B cell (primary cell): Measurements from ENCODE around the gene PSMD1. TPM values are rescaled to one million over a fixed set of nuclear protein-coding genes. Genes with fewer than 3 reads are reported as not detected.

Experiments used
- ATAC-seq: fragments of 200-7000 bp; cut with Tn5 transposase; one replicate; pipeline ENCODE4 v1.10.0; 2021; ENCODE audit warnings: low read depth, mild to moderate bottlenecking, moderate number of reproducible peaks, moderate library complexity
- CTCF ChIA-PET: fragments of 350-600 bp; sonication (Branson Sonifier 250); formaldehyde crosslinking; loops from one replicate; lab custom pipeline; 2021; ENCODE audit warnings: antibody characterized with exemption, inconsistent platforms; lab: Charles Lee
- POLR2A ChIA-PET: fragments of 350-600 bp; sonication (Branson Sonifier 250); formaldehyde crosslinking; loops from one replicate; lab custom pipeline; 2021; ENCODE audit warnings: antibody characterized with exemption; lab: Charles Lee
- DNase-seq: peaks from one replicate; pipeline ENCODE4 v3.0.0; 2013
- H2AFZ ChIP-seq: 2 replicates; pipeline ENCODE4 v1.6.1; 2012; ENCODE audit warnings: mild to moderate bottlenecking, low read depth, low read length; ENCODE audit not compliant: insufficient read depth, poor library complexity, severe bottlenecking
- H3K27ac ChIP-seq, 2 donors: 1 replicate in 1 of 2; 2 replicates in 1 of 2; pipeline ENCODE4 v1.5.1; 2012 to 2013; ENCODE audit warnings: low read length in 2 of 2, mild to moderate bottlenecking in 2 of 2, moderate library complexity in 1 of 2
- H3K27me3 ChIP-seq, 4 experiments: fragments of 200-600 bp in 1 of 4; sonication (generic) in 1 of 4; replicated peaks in 1 of 4; 1 replicate in 2 of 4; 2 replicates in 2 of 4; pipeline versions ENCODE4 v1.6.1 to v1.7.0; 2013 to 2016; ENCODE audit warnings: low read length in 3 of 4, mild to moderate bottlenecking in 2 of 4, mixed read lengths in 1 of 4, moderate library complexity in 1 of 4; ENCODE audit not compliant: insufficient read depth in 4 of 4, control insufficient read depth in 3 of 4; ENCODE audit errors: control extremely low read depth in 1 of 4
- H3K36me3 ChIP-seq, 2 experiments: replicated peaks in 1 of 2; 1 replicate in 1 of 2; 2 replicates in 1 of 2; pipeline versions ENCODE4 v1.6.1 to v1.7.1; 2013; ENCODE audit warnings: low read length in 1 of 2; ENCODE audit not compliant: insufficient read depth in 2 of 2, control insufficient read depth in 1 of 2; ENCODE audit errors: control extremely low read depth in 1 of 2, extremely low read depth in 1 of 2
- H3K4me1 ChIP-seq, 2 donors: fragments of 200-600 bp in 1 of 2; sonication (generic) in 1 of 2; 1 replicate in 1 of 2; 2 replicates in 1 of 2; pipeline versions ENCODE4 v1.5.1 to v1.6.1; 2013 to 2017; ENCODE audit warnings: low read length in 2 of 2; ENCODE audit not compliant: control insufficient read depth in 2 of 2, insufficient read depth in 2 of 2
- H3K4me2 ChIP-seq: replicated peaks from 2 replicates; pipeline ENCODE3; 2012; ENCODE audit warnings: mild to moderate bottlenecking, low read depth, low read length; ENCODE audit not compliant: poor library complexity, severe bottlenecking
- H3K4me3 ChIP-seq, 5 experiments: fragments of 200-600 bp in 1 of 5; sonication (generic) in 1 of 5; 1 replicate in 3 of 5; 2 replicates in 2 of 5; pipeline versions ENCODE4 v1.5.1 to v1.7.0; 2011 to 2016; ENCODE audit warnings: low read length in 4 of 5, mild to moderate bottlenecking in 4 of 5, low read depth in 2 of 5, control low read depth in 1 of 5, moderate library complexity in 1 of 5; ENCODE audit not compliant: insufficient read depth in 1 of 5; ENCODE audit errors: control extremely low read depth in 1 of 5, extremely low read depth in 1 of 5
- H3K79me2 ChIP-seq: fragments of 200-600 bp; sonication (generic); one replicate; pipeline ENCODE4 v1.6.0; 2016; ENCODE audit warnings: low read length; ENCODE audit not compliant: control insufficient read depth, insufficient read depth
- H3K9ac ChIP-seq: fragments of 200-600 bp; sonication (generic); 2 replicates; pipeline ENCODE4 v1.6.1; 2017; ENCODE audit warnings: mild to moderate bottlenecking, low read length, moderate library complexity
- H3K9me3 ChIP-seq, 3 donors: one replicate each; pipeline versions ENCODE4 v1.6.1 to v1.7.1; 2013; ENCODE audit warnings: low read length in 2 of 3; ENCODE audit not compliant: control insufficient read depth in 2 of 3, insufficient read depth in 1 of 3; ENCODE audit errors: control extremely low read depth in 1 of 3
- H4K20me1 ChIP-seq: 2 replicates; pipeline ENCODE4 v1.6.0; 2012; ENCODE audit warnings: mild to moderate bottlenecking, low read length; ENCODE audit not compliant: insufficient read depth, control insufficient read depth, poor library complexity, severe bottlenecking
- H3K27ac Mint-ChIP-seq: one replicate; pipeline ENCODE4 v1.8.0; 2021; ENCODE audit warnings: mixed read lengths
- H3K27me3 Mint-ChIP-seq: one replicate; pipeline ENCODE4 v1.8.0; 2021; ENCODE audit warnings: mixed read lengths
- H3K4me1 Mint-ChIP-seq: one replicate; pipeline ENCODE4 v1.8.0; 2021; ENCODE audit warnings: mixed read lengths
- H3K4me3 Mint-ChIP-seq: one replicate; pipeline ENCODE4 v1.8.0; 2021; ENCODE audit warnings: mixed read lengths
- H3K9me3 Mint-ChIP-seq: one replicate; pipeline ENCODE4 v1.8.0; 2022; ENCODE audit warnings: mixed read lengths; ENCODE audit not compliant: insufficient read depth
- CTCF ChIP-seq: fragments of 200-600 bp; IDR thresholded peaks from one replicate; pipeline ENCODE4 v1.8.0; 2022; ENCODE audit warnings: antibody characterized with exemption, mild to moderate bottlenecking
- EZH2 ChIP-seq: IDR thresholded peaks from 2 replicates; pipeline ENCODE4 v1.6.1; 2012; ENCODE audit warnings: borderline replicate concordance, low read depth, mild to moderate bottlenecking, moderate library complexity, low read length; ENCODE audit not compliant: insufficient read depth, poor library complexity, severe bottlenecking
- WGBS: methylation state at CpG from one replicate; pipeline ENCODE4 v1.1.5; 2013; ENCODE audit warnings: missing lambda C conversion rate; ENCODE audit not compliant: insufficient coverage; 5-methylcytosine and 5-hydroxymethylcytosine counted together
- intact Hi-C: fragments of 100-400 bp; cut with micrococcal nuclease; formaldehyde crosslinking; loops from one replicate; pipeline ENCODE4 v1.10.0; 2022
- polyA plus RNA-seq: library from polyadenylated mRNA; depleted of rRNA; stranded (reverse); fragments of >200 nt; gene quantifications from 2 replicates; pipeline ENCODE4 v1.2.3, GENCODE V29; 2012
- total RNA-seq, 2 donors: library from RNA; stranded (reverse); fragments of 120-200 nt in 1 of 2; gene quantifications; 1 replicate in 1 of 2; 2 replicates in 1 of 2; pipeline versions ENCODE4 v1.2.3 to v1.2.4, GENCODE V29; 2013 to 2022

PSMD1 gene
- total and polyA plus RNA-seq, 2 donors (not counting 1 experiment from before 2014, with no cell fraction given) = 21.5 to 48.2 TPM

- Histone ChIP-seq H3K4me3 (no peak overlapping the region), H3K27me3 (no peaks in the 10 kb centered on the region), H3K79me2 (no peaks in the 10 kb centered on the region), H3K9ac (no peak overlapping the region), H3K36me3 (no peaks in the 10 kb centered on the region), H2AFZ (no peak overlapping the region), H3K4me1 (no peaks in the 10 kb centered on the region), H3K27ac (no peak overlapping the region), H3K4me2 (no peak overlapping the region), H3K9me3 (no peaks in the 10 kb centered on the region), H4K20me1 (no peaks in the 10 kb centered on the region)
- DNase-seq = no peak
- Mint-ChIP-seq H3K27me3 (no peaks in the 10 kb centered on the region), H3K9me3 (no peaks in the 10 kb centered on the region), H3K27ac (no peak overlapping the region), H3K4me3 (no peak overlapping the region), H3K4me1 (no peaks in the 10 kb centered on the region)
- CTCF ChIA-PET = no interaction called here
- TF ChIP-seq EZH2 (no peak), CTCF (no peak)
- POLR2A ChIA-PET = no interaction called here
- intact Hi-C loops = no loop called here
- WGBS = 100% methylated on average over 2 of the region's 4 CpGs
- no peak for ATAC-seq
These were observed 151.1 kb downstream of the PSMD1 start for GRCh38 chr2:231207734-231208133.

- Histone ChIP-seq H3K79me2 (no peaks in the 10 kb centered on the region), H4K20me1 (no peaks in the 10 kb centered on the region), H3K4me1 (no peaks in the 10 kb centered on the region), H3K4me3 (no peak overlapping the region), H3K27ac (no peak overlapping the region), H3K27me3 (no peaks in the 10 kb centered on the region), H2AFZ (no peak overlapping the region), H3K9ac (no peak overlapping the region), H3K4me2 (no peak overlapping the region), H3K9me3 (no peaks in the 10 kb centered on the region), H3K36me3 (no peaks in the 10 kb centered on the region)
- TF ChIP-seq CTCF = no peak
- no peak for TF ChIP-seq EZH2
- no CpG with 5 or more reads among the region's 3 CpGs for WGBS
- ChIA-PET POLR2A (no interaction called here), CTCF (interaction anchor here (0.9 kb wide), 1 partner anchor 17 kb away, joined by 4 read pairs; no protein-coding TSS in a partner anchor)
- no peaks in the 10 kb centered on the region for H3K27me3 Mint-ChIP-seq
- no peak for ATAC-seq
- H3K4me3 Mint-ChIP-seq = no peak overlapping the region
- DNase-seq = no peak
- no peaks in the 10 kb centered on the region for H3K9me3 Mint-ChIP-seq
- H3K4me1 Mint-ChIP-seq = no peaks in the 10 kb centered on the region
- intact Hi-C loops = no loop called here
- H3K27ac Mint-ChIP-seq = no peak overlapping the region
These were observed 154.1 kb downstream of the PSMD1 start for GRCh38 chr2:231210782-231211181.
